Measurements from ENCODE around the gene PRKX.
"Not testable (repeated sequence)": the region's sequence is repeated elsewhere in the genome, so short reads cannot be mapped to it uniquely, and the experiment has no call there.

PRKX gene

DNA sequence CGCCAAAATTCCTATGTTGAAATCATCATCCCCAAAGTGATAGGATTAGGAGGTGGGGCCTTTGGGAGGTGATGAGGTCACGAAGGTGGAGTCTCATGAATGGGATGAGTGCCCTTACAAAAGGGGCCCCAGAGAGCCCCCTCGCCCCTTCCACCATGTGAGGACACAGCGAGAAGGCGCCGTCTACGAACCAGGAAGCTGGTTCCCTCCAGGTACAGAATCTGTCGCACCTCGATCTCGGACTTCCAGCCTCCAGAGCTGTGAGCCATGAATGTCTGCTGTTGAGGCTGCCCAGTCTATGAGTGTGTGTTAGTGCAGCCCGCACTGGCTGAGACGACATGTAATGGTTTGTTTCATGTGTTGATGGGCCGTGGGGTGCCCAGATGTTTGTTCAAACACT lies 60.3 kb downstream of the PRKX start:
- DNase-seq (ENCODE audit: low read depth): no peak

DNA sequence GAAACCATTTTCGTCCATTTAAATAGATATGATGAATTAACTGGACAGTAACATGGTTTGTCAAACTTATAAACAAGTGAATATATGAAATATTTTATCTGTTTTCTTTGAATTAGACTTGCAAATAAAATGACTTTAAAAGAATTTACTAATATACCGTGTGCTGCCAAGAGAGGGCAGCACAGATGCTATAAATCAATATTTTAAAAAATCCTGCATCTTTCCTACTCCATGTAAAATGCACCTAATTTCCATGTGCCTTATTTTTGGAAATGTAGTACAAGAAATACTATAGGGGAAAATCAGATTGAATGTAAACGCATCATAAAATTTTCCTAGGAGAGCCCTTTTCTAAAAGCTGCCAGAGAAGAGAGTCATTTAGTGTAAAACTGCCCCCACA lies 62.2 kb downstream of the PRKX start:
- no peak for DNase-seq (ENCODE audit: low read depth)

DNA sequence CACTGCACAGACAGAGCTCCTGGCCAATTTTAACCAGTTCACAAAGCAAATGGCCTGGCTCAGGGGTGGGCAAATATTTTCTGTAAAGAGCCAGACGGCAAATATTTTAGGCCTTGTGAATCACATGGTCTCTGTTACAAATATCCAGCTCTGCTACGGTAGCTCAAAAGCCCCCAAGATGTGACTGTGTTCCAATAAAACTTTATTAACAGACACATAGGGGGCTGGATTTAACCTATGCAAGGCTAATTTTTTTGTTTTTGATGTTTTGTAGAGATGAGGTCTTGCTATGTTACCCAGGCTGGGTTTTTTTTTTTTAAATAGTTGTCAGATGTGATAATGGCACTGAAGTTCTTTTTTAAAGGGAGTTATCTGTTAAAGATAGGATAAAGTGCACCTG lies 65.4 kb downstream of the PRKX start:
- no peak for DNase-seq (ENCODE audit: low read depth)

GRCh38 chrX:3639858-3640631 lies 73.4 kb downstream of the PRKX start:
- not testable (repeated sequence) for DNase-seq (ENCODE audit: low read depth)

GRCh38 chrX:3639236-3639635 lies 74.2 kb downstream of the PRKX start:
- no peak for DNase-seq (ENCODE audit: low read depth)

GRCh38 chrX:3638280-3638873 lies 75.1 kb downstream of the PRKX start:
- no peak for DNase-seq (ENCODE audit: low read depth)

- no peak for DNase-seq (ENCODE audit: low read depth)
These were observed 76.6 kb downstream of the PRKX start for GRCh38 chrX:3636803-3637202.

DNA sequence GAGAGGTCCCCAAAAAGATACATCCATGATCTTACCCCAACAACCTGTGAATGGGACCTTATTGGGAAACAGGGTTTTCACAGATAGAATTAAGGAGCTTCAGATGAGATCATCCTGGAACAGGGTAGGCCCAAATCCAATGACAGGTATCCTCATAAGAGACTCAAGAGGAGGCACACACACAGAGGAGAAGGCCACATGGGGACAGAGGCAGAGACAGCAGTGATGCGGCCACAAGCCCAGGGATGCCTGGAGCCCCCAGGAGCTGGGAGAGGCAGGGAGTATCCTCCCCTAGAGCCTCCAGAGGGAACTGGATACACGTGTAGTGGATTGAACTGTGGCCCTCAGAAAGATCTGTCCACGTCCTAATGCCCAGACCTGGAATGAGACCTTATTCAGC lies 82.3 kb downstream of the PRKX start:
- DNase-seq (ENCODE audit: low read depth): no peak

DNA sequence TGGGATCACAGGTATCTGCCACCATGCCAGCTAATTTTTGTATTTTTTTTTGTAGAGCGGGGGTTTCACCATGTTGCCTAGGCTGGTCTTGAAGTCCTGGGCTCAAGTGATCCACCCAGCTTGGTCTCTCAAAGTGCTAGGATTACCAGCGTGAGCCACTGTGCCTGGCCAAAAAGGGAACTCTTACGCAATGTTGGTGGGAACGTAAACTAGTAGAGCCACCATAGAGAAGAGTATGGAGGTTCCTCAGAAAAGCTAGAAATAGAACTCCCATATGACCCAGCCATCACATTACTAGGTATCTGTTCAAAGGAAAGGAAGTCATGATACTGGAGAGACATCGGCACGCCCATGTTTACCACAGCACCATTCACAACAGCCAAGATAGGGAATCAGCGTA lies 85.9 kb downstream of the PRKX start:
- DNase-seq (ENCODE audit: low read depth): no peak

GRCh38 chrX:3621414-3621813 lies 92.0 kb downstream of the PRKX start:
- no peak for DNase-seq (ENCODE audit: low read depth)

DNA sequence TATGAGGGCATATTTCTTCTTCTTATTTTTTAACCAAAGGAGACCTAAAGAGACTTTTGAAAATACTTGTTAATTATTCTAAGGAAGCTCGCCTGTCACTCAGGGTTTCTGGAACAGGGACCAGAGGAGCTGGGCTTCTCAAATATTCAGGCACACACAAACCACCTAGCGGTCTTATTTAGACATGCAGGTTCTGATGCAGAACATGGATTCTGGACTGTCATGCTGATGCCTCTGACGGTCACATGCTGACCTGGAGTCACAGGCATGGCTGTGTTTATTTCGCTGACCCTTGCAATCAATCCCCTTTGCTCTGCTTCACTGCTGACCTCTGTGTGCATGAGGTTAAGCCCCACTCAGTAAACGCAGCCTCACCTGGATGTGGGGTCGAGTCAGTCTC lies 101.7 kb downstream of the PRKX start:
- DNase-seq (ENCODE audit: low read depth): not testable (repeated sequence)

- DNase-seq (ENCODE audit: low read depth): no peak
These were observed 103.6 kb downstream of the PRKX start for GRCh38 chrX:3609810-3610209.

GRCh38 chrX:3603026-3603661 lies 110.3 kb downstream of the PRKX start:
- DNase-seq (ENCODE audit: low read depth): no peak

GRCh38 chrX:3599802-3600430 lies 113.5 kb downstream of the PRKX start:
- no peak for DNase-seq (ENCODE audit: low read depth)

DNA sequence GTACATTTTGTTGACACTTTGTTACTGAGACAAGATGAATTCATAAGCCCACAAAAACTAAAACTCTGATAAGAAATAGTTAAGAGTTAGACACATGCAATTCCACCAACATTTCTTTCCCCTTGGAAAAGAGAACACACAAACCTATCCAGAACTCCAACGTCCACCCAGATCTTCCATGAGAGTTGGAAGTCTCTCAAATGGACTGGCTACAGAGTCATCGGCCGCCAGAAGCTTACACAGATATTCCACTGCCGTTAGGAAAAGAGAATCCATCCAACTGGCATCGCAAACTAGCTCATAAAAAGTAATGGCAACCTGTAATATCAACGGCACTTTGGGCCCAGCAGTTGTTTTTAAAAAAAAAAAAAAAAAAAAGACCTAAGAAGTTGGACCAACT lies 114.7 kb downstream of the PRKX start:
- no peak for DNase-seq (ENCODE audit: low read depth)

DNA sequence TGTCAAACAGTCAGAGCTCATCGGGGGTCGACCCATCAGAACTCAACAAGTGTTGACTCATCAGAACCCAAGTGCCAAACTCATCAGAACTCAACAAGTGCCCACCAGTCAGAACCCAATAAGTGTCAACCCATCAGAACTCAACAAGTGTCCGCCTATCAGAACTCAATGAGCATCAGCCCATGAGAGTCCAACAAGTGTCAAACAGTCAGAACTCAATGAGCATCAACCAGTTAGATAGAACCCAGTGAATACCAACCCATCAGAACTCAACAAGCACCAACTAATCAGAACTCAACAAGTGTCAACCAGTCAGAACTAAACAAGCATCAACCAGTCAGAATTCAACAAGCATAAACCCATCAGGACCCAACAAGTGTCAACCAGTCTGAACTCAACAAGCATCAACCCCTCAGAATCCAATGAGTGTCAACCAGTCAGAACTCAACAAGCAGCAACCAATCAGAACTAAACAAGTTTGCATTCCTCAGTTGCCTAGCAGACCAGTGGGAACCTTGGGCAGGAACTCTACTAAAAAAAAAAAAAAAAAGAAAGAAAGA lies 115.3 kb downstream of the PRKX start:
- DNase-seq (ENCODE audit: low read depth): no peak

GRCh38 chrX:3592184-3592583 lies 121.3 kb downstream of the PRKX start:
- DNase-seq (ENCODE audit: low read depth): no peak

DNA sequence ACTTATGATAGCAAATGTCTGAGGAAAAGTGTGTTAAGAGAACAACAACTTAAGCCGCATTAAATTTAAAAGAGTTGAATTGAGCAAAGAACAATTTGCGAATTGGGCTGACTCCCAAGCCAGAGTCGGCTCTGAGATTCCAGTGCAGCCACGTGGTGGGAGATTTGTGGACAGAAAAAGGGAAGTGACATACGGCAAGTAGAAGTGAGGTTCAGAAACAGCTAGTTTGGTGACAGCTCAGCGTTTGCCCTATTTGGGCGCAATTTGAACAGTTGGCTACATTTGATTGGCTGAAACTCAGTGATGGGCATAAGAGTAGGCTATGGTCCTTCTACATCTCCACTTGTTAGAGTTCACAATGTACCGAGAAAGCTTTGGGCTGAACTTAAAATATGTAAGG lies 124.0 kb downstream of the PRKX start:
- no peak for DNase-seq (ENCODE audit: low read depth)

DNA sequence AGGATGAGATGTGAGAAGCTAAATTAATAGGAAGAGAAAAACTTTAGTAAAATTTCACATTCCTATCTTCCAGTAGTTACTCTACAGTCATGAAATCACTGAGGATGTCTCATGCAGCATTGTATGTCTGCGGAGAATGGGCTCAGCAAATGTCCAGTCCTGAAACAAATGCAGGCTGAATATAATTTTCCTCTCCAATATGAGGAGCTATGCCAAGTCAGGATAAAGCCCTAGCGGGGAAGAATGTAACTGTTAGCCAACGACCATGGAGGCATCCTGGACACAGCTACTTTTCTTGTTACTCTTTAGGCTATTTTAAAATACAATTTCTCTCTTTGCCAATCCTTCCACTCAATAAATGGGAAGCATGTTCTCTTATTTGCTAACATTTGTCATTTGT lies 127.7 kb downstream of the PRKX start:
- no peak for DNase-seq (ENCODE audit: low read depth)

GRCh38 chrX:3584415-3584996 lies 128.9 kb downstream of the PRKX start:
- no peak for DNase-seq (ENCODE audit: low read depth)

- DNase-seq (ENCODE audit: low read depth): no peak
These were observed 131.0 kb downstream of the PRKX start for GRCh38 chrX:3582451-3582850.

DNA sequence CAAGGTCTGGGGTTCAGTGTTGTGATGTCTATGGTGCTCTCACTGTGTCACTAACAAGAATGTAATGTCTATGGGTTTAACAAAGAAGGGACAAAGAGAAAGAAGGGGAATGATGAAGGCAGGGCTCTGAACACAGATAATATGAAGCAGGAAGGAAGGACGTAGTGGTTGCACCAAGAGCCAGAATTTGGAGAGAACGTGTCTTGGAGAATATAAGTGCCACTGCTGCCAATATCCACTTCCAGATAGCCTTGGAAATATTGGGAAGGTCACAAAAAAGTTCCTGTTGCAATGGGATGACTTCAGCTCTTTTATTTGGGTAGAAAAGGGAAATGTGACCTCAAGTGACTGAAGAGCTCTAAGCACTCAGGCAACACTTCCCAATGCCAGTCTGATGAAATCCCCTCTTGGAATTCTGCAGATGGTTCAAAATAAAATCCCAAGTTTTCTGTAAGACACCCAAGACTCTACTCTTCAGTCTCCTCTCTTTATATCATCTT lies 131.8 kb downstream of the PRKX start:
- DNase-seq (ENCODE audit: low read depth): no peak
